ENCODE measurements around the gene STK10.
"Not testable (repeated sequence)": the region's sequence is repeated elsewhere in the genome, so short reads cannot be mapped to it uniquely, and the experiment has no call there.

The STK10 gene

GRCh38 chr5:172164769-172165212 is 23.2 kb downstream of the STK10 start:
- DNase-seq: no peak

GRCh38 chr5:172163346-172163745 is 24.7 kb downstream of the STK10 start:
- DNase-seq: no peak

GRCh38 chr5:172162987-172163343 is 25.1 kb downstream of the STK10 start:
- DNase-seq: no peak

- DNase-seq: no peak
Observed at GRCh38 chr5:172162323-172162986, 25.6 kb downstream of the STK10 start.

- DNase-seq: no peak
Observed at GRCh38 chr5:172160506-172160905, 27.5 kb downstream of the STK10 start.

GRCh38 chr5:172159016-172159415 is 29.0 kb downstream of the STK10 start:
- no peak for DNase-seq

- no peak for DNase-seq
Observed at GRCh38 chr5:172156541-172156994, 31.5 kb downstream of the STK10 start.

- DNase-seq: not testable (repeated sequence)
Observed at GRCh38 chr5:172155101-172155500, 32.9 kb downstream of the STK10 start.

GRCh38 chr5:172153695-172154094 is 34.3 kb downstream of the STK10 start:
- DNase-seq: no peak

- no peak for DNase-seq
Observed at GRCh38 chr5:172151661-172152210, 36.3 kb downstream of the STK10 start.

GRCh38 chr5:172150514-172151425 is 37.3 kb downstream of the STK10 start:
- DNase-seq: peak; percentile 60

- DNase-seq: not testable (repeated sequence)
Observed at GRCh38 chr5:172149481-172149880, 38.5 kb downstream of the STK10 start.

GRCh38 chr5:172149073-172149472 is 39.0 kb downstream of the STK10 start:
- DNase-seq: no peak

GRCh38 chr5:172148381-172148780 is 39.6 kb downstream of the STK10 start:
- DNase-seq: no peak

GRCh38 chr5:172147857-172148256 is 40.2 kb downstream of the STK10 start:
- DNase-seq: no peak

GRCh38 chr5:172146748-172147092 is 41.3 kb downstream of the STK10 start:
- DNase-seq: no peak

- no peak for DNase-seq
Observed at GRCh38 chr5:172145870-172146747, 41.9 kb downstream of the STK10 start.

GRCh38 chr5:172144931-172145869 is 42.8 kb downstream of the STK10 start:
- DNase-seq: no peak

- DNase-seq: no peak
Observed at GRCh38 chr5:172144291-172144815, 43.7 kb downstream of the STK10 start.

- DNase-seq: no peak
Observed at GRCh38 chr5:172143875-172144274, 44.1 kb downstream of the STK10 start.

- DNase-seq: no peak
Observed at GRCh38 chr5:172142709-172143215, 45.3 kb downstream of the STK10 start.

Measured in CD4-positive, alpha-beta T cell treated with Interferon gamma for 1 hour (primary cell).